Thyroid gland (tissue), 4 donors: ENCODE data around the gene TIMM8A.

Experiments
- CTCF ChIP-seq, 6 experiments: fragments of 200-600 bp in 3 of 6; fragments of 450-650 bp in 3 of 6; sonication (generic) in 3 of 6; IDR thresholded peaks; one replicate each; pipeline ENCODE4 v1.5.1; 2016 to 2019; ENCODE audit warnings: antibody characterized with exemption in 6 of 6, mild to moderate bottlenecking in 2 of 6, inconsistent platforms in 1 of 6, moderate library complexity in 1 of 6
- POLR2A ChIP-seq, 2 donors: fragments of 450-650 bp; IDR thresholded peaks; one replicate each; pipeline ENCODE4 v1.6.1; 2017; ENCODE audit warnings: antibody characterized with exemption in 2 of 2, mild to moderate bottlenecking in 2 of 2, moderate library complexity in 1 of 2

DNA sequence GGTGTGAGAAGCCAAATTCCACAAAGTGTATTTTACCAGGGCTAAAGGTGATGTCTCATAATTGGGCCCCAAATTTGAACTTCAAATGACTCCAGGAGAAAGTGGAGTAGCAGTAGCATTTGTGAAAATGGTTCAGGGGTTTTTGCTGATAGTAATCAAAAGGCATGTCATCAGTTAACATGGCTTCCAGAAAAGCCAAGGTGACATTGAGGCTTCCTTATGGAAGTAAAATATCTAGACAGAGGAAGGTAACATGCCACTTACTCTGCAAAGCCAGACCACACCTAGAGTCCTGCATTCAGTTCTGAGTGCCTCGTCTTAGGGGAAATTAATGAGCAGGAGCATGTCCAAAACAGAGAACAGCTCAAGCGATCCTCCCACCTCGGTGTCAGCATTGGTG, 40.1 kb upstream of the TIMM8A start:
- no peak for TF ChIP-seq POLR2A (IDR thresholded peaks at IDR 0.05)
- no peak for TF ChIP-seq CTCF (IDR thresholded peaks at IDR 0.05)
